ENCODE results near the gene PHLPP2. TPM values are rescaled to one million over a fixed set of nuclear protein-coding genes. Genes with fewer than 3 reads are reported as not detected.
"Not testable (repeated sequence)": the region's sequence is repeated elsewhere in the genome, so short reads cannot be mapped to it uniquely, and the experiment has no call there.

PHLPP2 gene
- total RNA-seq, 6 experiments from 2014 or later, result 2.3 to 9.8 (median 5.6) TPM

- H3K36me3 ChIP-seq, result peaks cover 0 to 7% (median 0%) of the 10 kb centered on the region in 4 donors
- H3K9me3 ChIP-seq, result no peaks in the 10 kb centered on the region
- no peak for TF ChIP-seq POLR2A (IDR thresholded peaks at IDR 0.05)
- TF ChIP-seq, protein P1, sequence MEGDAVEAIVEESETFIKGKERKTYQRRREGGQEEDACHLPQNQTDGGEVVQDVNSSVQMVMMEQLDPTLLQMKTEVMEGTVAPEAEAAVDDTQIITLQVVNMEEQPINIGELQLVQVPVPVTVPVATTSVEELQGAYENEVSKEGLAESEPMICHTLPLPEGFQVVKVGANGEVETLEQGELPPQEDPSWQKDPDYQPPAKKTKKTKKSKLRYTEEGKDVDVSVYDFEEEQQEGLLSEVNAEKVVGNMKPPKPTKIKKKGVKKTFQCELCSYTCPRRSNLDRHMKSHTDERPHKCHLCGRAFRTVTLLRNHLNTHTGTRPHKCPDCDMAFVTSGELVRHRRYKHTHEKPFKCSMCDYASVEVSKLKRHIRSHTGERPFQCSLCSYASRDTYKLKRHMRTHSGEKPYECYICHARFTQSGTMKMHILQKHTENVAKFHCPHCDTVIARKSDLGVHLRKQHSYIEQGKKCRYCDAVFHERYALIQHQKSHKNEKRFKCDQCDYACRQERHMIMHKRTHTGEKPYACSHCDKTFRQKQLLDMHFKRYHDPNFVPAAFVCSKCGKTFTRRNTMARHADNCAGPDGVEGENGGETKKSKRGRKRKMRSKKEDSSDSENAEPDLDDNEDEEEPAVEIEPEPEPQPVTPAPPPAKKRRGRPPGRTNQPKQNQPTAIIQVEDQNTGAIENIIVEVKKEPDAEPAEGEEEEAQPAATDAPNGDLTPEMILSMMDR (IDR thresholded peaks at IDR 0.05), result no peak
- H3K27me3 ChIP-seq, result no peaks in the 10 kb centered on the region
- DNase-seq (no peak), ATAC-seq (no peak)
- no peaks in the 10 kb centered on the region for H3K4me1 ChIP-seq
- 66% methylated on average over 3 of the region's 3 CpGs for WGBS (ENCODE audit: insufficient coverage, low coverage, low lambda C conversion rate, missing lambda C conversion rate)
- no peak overlapping the region for H3K27ac ChIP-seq
- no peak overlapping the region for H3K4me3 ChIP-seq
- intact Hi-C loops (cut with DNase I), result no loop called here
Observed at GRCh38 chr16:71687861-71688260, 36.6 kb downstream of the PHLPP2 start.

- intact Hi-C loops (cut with DNase I); ATAC-seq; H3K4me3 ChIP-seq; H3K4me1 ChIP-seq; DNase-seq; H3K36me3 ChIP-seq; H3K27me3 ChIP-seq; H3K27ac ChIP-seq; H3K9me3 ChIP-seq: not testable (repeated sequence)
- 97% methylated on average over 12 of the region's 12 CpGs for WGBS (ENCODE audit: insufficient coverage, low coverage, low lambda C conversion rate, missing lambda C conversion rate)
Observed at GRCh38 chr16:71684280-71684679, 40.2 kb downstream of the PHLPP2 start.

DNA sequence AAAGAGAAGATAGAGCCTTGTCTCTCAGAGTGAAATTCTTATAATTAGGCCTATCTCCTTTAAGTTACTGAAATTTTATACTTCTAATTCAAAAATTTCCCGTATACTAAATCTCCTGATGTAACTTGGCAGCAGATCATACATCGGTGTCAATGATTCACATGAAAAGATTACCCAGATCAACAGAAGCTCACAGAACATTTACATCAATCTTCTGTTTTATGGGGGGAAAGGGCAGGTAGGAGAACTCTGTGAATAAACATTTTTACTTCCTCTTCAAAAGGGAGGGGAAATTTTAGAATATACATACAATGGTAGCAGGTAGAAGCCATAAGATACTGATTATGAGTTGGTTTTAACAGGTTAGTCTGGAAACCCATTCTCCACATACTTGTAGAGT lies 43.1 kb downstream of the PHLPP2 start:
- intact Hi-C loops (cut with DNase I), result no loop called here
- WGBS (ENCODE audit: insufficient coverage, low coverage, low lambda C conversion rate, missing lambda C conversion rate), result 39% methylated on average over 2 of the region's 2 CpGs

DNA sequence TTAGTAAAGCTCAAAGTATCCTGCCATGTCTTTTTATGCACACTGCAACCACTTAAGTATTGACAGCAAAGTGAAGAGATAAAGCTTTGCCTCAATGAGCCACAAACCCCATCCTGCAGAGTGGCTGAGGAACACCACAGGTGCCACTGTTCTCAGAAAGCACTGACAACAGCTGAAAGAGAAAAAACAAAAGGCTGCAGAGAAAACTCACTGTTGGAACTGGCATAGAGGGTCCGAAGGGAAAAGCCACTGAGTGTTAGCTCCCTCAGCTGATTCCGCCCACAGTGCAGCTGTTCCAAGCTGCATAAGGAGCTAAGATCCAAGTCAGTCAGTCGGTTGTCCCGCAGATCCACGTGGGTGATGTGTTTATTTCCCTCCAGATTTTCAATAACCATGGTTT lies 48.3 kb downstream of the PHLPP2 start:
- Histone ChIP-seq H3K4me3 (no peak overlapping the region), H3K4me1 (no peaks in the 10 kb centered on the region), H3K27me3 (no peaks in the 10 kb centered on the region), H3K9me3 (no peaks in the 10 kb centered on the region), H3K36me3 (peaks cover 0 to 9% (median 1%) of the 10 kb centered on the region in 4 donors), H3K27ac (no peak overlapping the region)
- TF ChIP-seq, protein P1 (IDR thresholded peaks at IDR 0.05), result no peak
- TF ChIP-seq POLR2A (IDR thresholded peaks at IDR 0.05), result no peak
- WGBS (ENCODE audit: insufficient coverage, low coverage, low lambda C conversion rate, missing lambda C conversion rate), result 86% methylated on average over 5 of the region's 5 CpGs
- ATAC-seq, result no peak
- intact Hi-C loops (cut with DNase I), result no loop called here
- DNase-seq, result no peak

More for the DNA sequence above, 43.1 kb downstream of the PHLPP2 start:
- peaks cover 0 to 2% (median 0%) of the 10 kb centered on the region in 4 donors for H3K36me3 ChIP-seq
- no peaks in the 10 kb centered on the region for H3K27me3 ChIP-seq
- TF ChIP-seq, protein P1 (IDR thresholded peaks at IDR 0.05), result no peak
- no peak for TF ChIP-seq POLR2A (IDR thresholded peaks at IDR 0.05)
- DNase-seq (no peak), ATAC-seq (peak in 2 of 4 donors; percentile 26 to 85)
- no peak overlapping the region for H3K27ac ChIP-seq
- H3K9me3 ChIP-seq, result no peaks in the 10 kb centered on the region
- no peaks in the 10 kb centered on the region for H3K4me1 ChIP-seq
- H3K4me3 ChIP-seq, result no peak overlapping the region

GRCh38 chr16:71675380-71675779 lies 49.1 kb downstream of the PHLPP2 start:
- 90% methylated on average over 3 of the region's 3 CpGs for WGBS (ENCODE audit: insufficient coverage, low coverage, low lambda C conversion rate, missing lambda C conversion rate)
- Histone ChIP-seq H3K27me3 (no peaks in the 10 kb centered on the region), H3K4me1 (no peaks in the 10 kb centered on the region), H3K27ac (no peak overlapping the region), H3K9me3 (no peaks in the 10 kb centered on the region), H3K4me3 (no peak overlapping the region), H3K36me3 (peaks cover 0 to 9% (median 1%) of the 10 kb centered on the region in 4 donors)
- DNase-seq, result no peak
- intact Hi-C loops (cut with DNase I), result no loop called here
- ATAC-seq, result no peak
- TF ChIP-seq POLR2A (IDR thresholded peaks at IDR 0.05), result no peak
- TF ChIP-seq, protein P1 (IDR thresholded peaks at IDR 0.05), result no peak
